Measurements from ENCODE around the gene TEX14. TPM values are rescaled to one million over a fixed set of nuclear protein-coding genes. Genes with fewer than 3 reads are reported as not detected.

The TEX14 gene
- total RNA-seq, 1 experiment from 2014 or later = 0.55 TPM

DNA sequence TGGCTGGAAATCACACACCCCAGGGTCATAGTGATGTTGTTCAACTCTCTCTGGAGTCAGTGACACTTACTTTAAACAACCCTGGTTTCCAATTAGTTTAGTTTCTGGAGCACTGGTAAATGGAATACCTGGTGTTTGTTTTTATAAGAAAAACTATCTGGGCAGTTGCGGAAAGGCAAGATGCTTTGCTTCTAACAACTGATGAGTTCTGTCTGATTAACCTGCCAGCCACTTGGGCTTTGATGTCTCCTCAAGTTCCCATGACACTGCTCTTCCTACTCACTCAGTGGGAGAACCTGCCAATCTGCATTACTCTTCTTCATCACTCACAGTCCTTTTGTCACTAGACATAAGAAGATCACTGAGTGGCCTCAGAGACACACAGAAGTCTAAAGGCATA is 98.7 kb downstream of the TEX14 start:
- Histone ChIP-seq H3K9me3 (ENCODE audit: insufficient read depth, low read depth) (no peaks in the 10 kb centered on the region), H3K79me2 (ENCODE audit: low read depth) (no peaks in the 10 kb centered on the region), H3K27ac (no peak overlapping the region), H3K4me3 (no peak overlapping the region), H3K9me2 (ENCODE audit: insufficient read depth) (no peaks in the 10 kb centered on the region), H4K20me1 (ENCODE audit: insufficient read depth) (no peaks in the 10 kb centered on the region), H2AFZ (no peak overlapping the region), H3K27me3 (ENCODE audit: insufficient read depth, low read depth) (no peaks in the 10 kb centered on the region), H3K36me3 (ENCODE audit: low read depth) (no peaks in the 10 kb centered on the region), H3K4me2 (no peak overlapping the region), H3F3A (ENCODE audit: insufficient read depth, low read depth) (no peaks in the 10 kb centered on the region), H3K4me1 (replicated peaks; ENCODE audit: insufficient read depth) (no peaks in the 10 kb centered on the region)
- BruUV-seq (replicated peaks) = no TSS peak
- ChIA-PET CTCF (no interaction called here), POLR2A (ENCODE audit: unreplicated experiment) (no interaction called here)
- no peak for DNase-seq
- TF ChIP-seq, protein P1, sequence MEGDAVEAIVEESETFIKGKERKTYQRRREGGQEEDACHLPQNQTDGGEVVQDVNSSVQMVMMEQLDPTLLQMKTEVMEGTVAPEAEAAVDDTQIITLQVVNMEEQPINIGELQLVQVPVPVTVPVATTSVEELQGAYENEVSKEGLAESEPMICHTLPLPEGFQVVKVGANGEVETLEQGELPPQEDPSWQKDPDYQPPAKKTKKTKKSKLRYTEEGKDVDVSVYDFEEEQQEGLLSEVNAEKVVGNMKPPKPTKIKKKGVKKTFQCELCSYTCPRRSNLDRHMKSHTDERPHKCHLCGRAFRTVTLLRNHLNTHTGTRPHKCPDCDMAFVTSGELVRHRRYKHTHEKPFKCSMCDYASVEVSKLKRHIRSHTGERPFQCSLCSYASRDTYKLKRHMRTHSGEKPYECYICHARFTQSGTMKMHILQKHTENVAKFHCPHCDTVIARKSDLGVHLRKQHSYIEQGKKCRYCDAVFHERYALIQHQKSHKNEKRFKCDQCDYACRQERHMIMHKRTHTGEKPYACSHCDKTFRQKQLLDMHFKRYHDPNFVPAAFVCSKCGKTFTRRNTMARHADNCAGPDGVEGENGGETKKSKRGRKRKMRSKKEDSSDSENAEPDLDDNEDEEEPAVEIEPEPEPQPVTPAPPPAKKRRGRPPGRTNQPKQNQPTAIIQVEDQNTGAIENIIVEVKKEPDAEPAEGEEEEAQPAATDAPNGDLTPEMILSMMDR (conservative IDR thresholded peaks at IDR 0.05) = no peak
- TF ChIP-seq EZH2 (IDR thresholded peaks at IDR 0.05; ENCODE audit: low read depth) = no peak
- intact Hi-C loops (cut with micrococcal nuclease; ENCODE audit: unreplicated experiment) = no loop called here

DNA sequence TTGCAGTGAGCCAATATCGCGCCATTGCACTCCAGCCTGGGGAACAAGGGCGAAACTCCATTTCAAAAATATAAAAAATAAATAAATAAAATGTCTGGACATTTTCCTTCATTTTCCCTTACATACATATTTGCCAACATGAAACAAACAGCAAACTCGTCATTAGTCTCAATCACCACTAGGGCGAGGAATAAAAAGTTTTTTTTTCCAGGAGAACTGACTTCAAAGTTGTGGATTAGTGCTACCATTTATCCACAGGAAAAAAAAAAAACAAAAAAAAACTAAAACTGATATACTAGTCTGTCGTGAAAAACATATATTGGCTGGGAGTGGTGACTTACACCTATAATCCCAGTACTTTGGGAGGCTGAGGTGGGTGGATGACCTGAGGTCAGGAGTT is 100.4 kb downstream of the TEX14 start:
- Histone ChIP-seq H3K27me3 (ENCODE audit: insufficient read depth, low read depth) (no peaks in the 10 kb centered on the region), H4K20me1 (ENCODE audit: insufficient read depth) (no peaks in the 10 kb centered on the region), H2AFZ (no peak overlapping the region), H3K9me3 (ENCODE audit: insufficient read depth, low read depth) (no peaks in the 10 kb centered on the region), H3K79me2 (ENCODE audit: low read depth) (no peaks in the 10 kb centered on the region), H3K36me3 (ENCODE audit: low read depth) (no peaks in the 10 kb centered on the region), H3K27ac (no peak overlapping the region), H3K4me1 (replicated peaks; ENCODE audit: insufficient read depth) (no peaks in the 10 kb centered on the region), H3K4me2 (no peak overlapping the region), H3K9me2 (ENCODE audit: insufficient read depth) (no peaks in the 10 kb centered on the region), H3K4me3 (no peak overlapping the region), H3F3A (ENCODE audit: insufficient read depth, low read depth) (0 out of 2 replicates have a peak, but pooled peaks cover 3% of the 10 kb centered on the region)
- TF ChIP-seq, protein P1 (conservative IDR thresholded peaks at IDR 0.05) = peak; percentile 48; the same call in 1 of the 2 replicates
- TF ChIP-seq EZH2 (IDR thresholded peaks at IDR 0.05; ENCODE audit: low read depth) = no peak
- no peak for DNase-seq
- ChIA-PET POLR2A (ENCODE audit: unreplicated experiment) (interaction anchor here (0.7 kb wide), 1 partner anchor 24 kb away, joined by 9 read pairs; no protein-coding TSS in a partner anchor), CTCF (no interaction called here)
- no TSS peak for BruUV-seq (replicated peaks)
- intact Hi-C loops (cut with micrococcal nuclease; ENCODE audit: unreplicated experiment) = no loop called here

DNA sequence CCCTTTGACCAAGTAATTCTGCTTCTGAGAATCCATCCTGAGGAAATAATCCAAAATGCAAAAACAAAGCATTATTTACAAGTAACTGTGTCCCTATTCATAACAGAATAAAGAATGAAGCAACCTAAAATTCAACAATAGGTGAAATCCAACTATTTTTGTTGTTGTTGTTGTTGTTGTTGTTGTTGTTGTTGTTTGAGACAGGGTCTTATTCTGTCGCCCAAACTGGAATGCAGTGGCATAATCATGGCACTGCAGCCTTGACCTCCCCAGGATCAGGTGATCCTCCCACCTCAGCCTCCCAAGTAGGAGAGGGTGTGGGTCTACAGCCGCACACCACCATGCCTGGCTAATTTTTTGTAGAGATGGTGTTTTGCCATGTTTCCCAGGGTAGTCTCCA is 101.5 kb downstream of the TEX14 start:
- Histone ChIP-seq H3K4me3 (no peak overlapping the region), H3F3A (ENCODE audit: insufficient read depth, low read depth) (peaks cover 3% of the 10 kb centered on the region; the same call in 1 of the 2 replicates), H3K27me3 (ENCODE audit: insufficient read depth, low read depth) (no peaks in the 10 kb centered on the region), H3K9me3 (ENCODE audit: insufficient read depth, low read depth) (no peaks in the 10 kb centered on the region), H4K20me1 (ENCODE audit: insufficient read depth) (no peaks in the 10 kb centered on the region), H2AFZ (no peak overlapping the region), H3K4me2 (no peak overlapping the region), H3K9me2 (ENCODE audit: insufficient read depth) (no peaks in the 10 kb centered on the region), H3K4me1 (replicated peaks; ENCODE audit: insufficient read depth) (no peaks in the 10 kb centered on the region), H3K36me3 (ENCODE audit: low read depth) (no peaks in the 10 kb centered on the region), H3K79me2 (ENCODE audit: low read depth) (no peaks in the 10 kb centered on the region), H3K27ac (no peak overlapping the region)
- CTCF ChIA-PET = no interaction called here
- BruUV-seq (replicated peaks) = no TSS peak
- no peak for DNase-seq
- TF ChIP-seq, protein P1 (conservative IDR thresholded peaks at IDR 0.05) = no peak
- no peak for TF ChIP-seq EZH2 (IDR thresholded peaks at IDR 0.05; ENCODE audit: low read depth)
- intact Hi-C loops (cut with micrococcal nuclease; ENCODE audit: unreplicated experiment) = no loop called here
- POLR2A ChIA-PET (ENCODE audit: unreplicated experiment) = no interaction called here

Data from PC-9 (cell line).